ENCODE data around the gene ABCB11.

- TF ChIP-seq CTCF (IDR thresholded peaks at IDR 0.05; ENCODE audit: poor library complexity, severe bottlenecking) (no peak), EZH2 (IDR thresholded peaks at IDR 0.05; ENCODE audit: borderline replicate concordance, insufficient read depth, low read length, poor library complexity, severe bottlenecking) (no peak), SMC3 (conservative IDR thresholded peaks at IDR 0.05; ENCODE audit: poor library complexity) (no peak), RAD21 (conservative IDR thresholded peaks at IDR 0.05) (no peak), MXI1 (conservative IDR thresholded peaks at IDR 0.05; ENCODE audit: poor library complexity, severe bottlenecking) (no peak), EP300 (conservative IDR thresholded peaks at IDR 0.05; ENCODE audit: poor library complexity, severe bottlenecking) (no peak), POLR2AphosphoS5 (IDR thresholded peaks at IDR 0.05) (no peak)
Measured at GRCh38 chr2:168995744-168996143, 35.4 kb downstream of the ABCB11 start.

Measured in neural cell (in vitro differentiated cells).